ENCODE data around the gene PRICKLE3. TPM values are rescaled to one million over a fixed set of nuclear protein-coding genes. Genes with fewer than 3 reads are reported as not detected.
"Not testable (repeated sequence)": the region's sequence is repeated elsewhere in the genome, so short reads cannot be mapped to it uniquely, and the experiment has no call there.

Gene PRICKLE3
- total RNA-seq, 2 experiments from 2014 or later: 16.3 to 16.7 TPM

DNA sequence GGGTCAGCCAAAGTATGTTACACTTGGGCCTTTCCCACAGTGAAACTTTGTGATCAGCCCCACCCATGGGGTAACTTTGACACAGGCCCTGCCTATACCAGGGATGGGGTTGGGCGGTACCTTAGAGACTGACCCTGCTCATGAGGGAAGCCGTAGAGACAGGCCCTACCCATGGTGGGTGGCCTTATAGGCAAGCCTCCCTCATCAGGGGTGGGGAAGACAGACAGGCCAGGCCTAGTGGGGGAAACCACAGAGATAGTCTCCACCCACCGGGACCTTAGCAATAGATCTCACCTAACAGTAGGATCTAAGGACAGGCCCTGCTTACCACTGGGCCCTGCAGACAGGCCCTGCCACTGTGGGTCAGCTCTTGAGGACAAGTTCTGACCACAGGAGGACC is 7.6 kb downstream of the PRICKLE3 start:
- H3K36me3 Mint-ChIP-seq: peaks cover 27% of the 10 kb centered on the region
- H3K4me1 Mint-ChIP-seq: peaks cover 6% of the 10 kb centered on the region
- H3K9me3 Mint-ChIP-seq: no peaks in the 10 kb centered on the region
- H3K27ac Mint-ChIP-seq: no peak overlapping the region
- no peaks in the 10 kb centered on the region for H3K27me3 Mint-ChIP-seq
- no peak for DNase-seq
- H3K4me3 Mint-ChIP-seq: no peak overlapping the region

DNA sequence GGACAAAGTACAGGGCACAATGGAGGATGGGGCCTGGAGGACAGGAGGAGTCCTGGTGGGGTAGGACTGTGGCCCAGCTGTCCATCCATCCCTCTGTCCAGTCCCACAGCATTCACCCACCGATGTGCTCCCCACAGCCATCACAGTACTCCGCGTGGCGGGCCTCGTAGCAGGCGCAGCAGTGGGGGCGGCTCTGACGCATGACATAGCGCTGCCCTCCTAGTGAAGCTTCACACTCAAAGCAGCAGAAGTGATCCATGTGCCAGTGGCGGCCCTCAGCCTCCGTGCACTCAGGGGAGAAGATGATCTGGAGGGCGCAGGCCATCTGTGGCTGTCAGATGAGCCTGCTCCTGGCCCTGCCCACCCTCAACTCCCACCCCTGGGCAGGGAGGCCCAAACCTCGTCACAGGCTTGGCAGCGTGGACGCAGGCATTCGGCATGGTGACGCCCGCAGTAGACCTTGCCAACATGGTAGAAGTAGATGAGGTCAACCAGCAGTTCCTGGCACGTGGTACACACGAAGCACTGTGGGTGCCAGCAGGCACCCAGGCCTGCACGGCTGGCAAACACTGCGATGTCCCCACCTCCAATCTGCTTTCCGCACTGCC is 8.2 kb downstream of the PRICKLE3 start:
- Mint-ChIP-seq H3K36me3 (peaks cover 27% of the 10 kb centered on the region), H3K4me3 (peak overlapping the region; percentile 29), H3K27ac (no peak overlapping the region), H3K27me3 (no peaks in the 10 kb centered on the region), H3K4me1 (peaks cover 8% of the 10 kb centered on the region), H3K9me3 (no peaks in the 10 kb centered on the region)
- DNase-seq: no peak

DNA sequence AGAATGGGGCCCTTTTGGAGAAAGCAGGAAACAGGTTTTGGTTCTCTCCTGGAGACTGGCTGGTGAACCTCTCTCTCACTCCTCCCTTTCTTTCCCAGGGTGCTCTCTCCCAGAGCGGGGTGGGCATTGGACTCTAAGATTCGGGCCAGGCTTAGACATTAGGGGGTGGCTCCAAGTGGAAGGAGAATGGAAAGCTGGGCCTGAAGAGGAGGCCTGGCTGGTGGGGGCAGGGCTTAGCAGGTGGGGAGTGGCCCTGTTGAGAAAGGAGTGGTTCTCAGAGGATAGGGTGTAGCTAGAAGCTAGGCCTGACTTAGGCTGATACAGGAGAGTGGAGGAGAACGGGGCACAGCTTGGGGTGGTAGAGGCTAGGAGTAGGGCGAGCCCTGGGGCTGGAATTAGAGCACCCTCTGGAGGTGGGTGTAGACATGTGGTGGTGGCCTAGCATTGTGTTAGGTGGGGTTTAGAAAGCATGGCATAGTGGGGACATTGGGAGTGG is 8.8 kb downstream of the PRICKLE3 start:
- Mint-ChIP-seq H3K4me3 (peak overlapping the region; percentile 29), H3K9me3 (no peaks in the 10 kb centered on the region), H3K27ac (no peak overlapping the region), H3K4me1 (peaks cover 13% of the 10 kb centered on the region), H3K36me3 (peaks cover 27% of the 10 kb centered on the region), H3K27me3 (no peaks in the 10 kb centered on the region)
- DNase-seq: no peak

DNA sequence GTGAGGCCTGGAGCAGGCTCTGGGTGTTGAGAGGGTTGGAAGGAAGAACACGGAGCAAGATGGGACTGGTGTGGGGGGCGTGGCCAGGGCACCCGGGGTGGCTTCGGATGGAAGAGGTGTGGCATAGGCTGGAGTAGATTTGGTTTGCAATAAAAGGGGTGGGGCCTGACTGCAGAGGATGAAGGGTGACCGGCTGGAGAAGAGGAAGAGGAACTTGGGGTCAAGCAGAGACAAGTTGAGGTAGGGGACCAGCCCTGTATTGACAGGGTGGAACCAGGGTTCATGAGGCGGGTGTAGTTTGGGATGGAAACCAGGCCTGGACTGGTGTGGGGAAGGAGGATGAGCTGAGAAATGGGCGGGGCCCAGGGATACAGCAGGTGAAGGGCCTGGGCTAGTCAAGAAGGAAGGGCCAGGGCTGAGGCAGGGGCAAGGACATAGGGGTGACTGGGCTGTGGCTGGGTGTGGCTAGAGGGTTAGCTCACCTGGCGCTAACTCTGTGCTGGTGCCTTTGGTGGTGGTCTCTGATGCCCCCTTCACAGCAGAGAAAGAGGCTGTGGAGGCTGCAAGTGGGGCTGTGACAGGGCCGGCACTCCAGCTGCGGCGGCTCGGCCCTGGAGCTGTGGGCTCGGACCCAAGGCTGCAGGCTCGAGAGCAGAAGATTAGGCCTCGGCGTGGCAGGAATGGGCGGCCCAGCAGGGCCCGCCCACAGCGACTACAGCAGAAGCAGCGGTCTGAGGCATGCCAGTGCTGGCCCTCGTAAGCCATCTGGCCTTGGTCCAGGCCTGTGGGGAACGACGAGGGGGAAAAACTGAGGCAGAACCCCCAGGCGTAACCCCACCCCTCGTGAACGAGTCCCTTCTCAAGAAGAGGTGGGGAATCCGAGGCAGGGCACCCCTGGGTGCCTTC is 9.5 kb downstream of the PRICKLE3 start:
- no peaks in the 10 kb centered on the region for H3K27me3 Mint-ChIP-seq
- no peak for DNase-seq
- peaks cover 25% of the 10 kb centered on the region for H3K36me3 Mint-ChIP-seq
- peaks cover 13% of the 10 kb centered on the region for H3K4me1 Mint-ChIP-seq
- no peak overlapping the region for H3K27ac Mint-ChIP-seq
- no peaks in the 10 kb centered on the region for H3K9me3 Mint-ChIP-seq
- H3K4me3 Mint-ChIP-seq: no peak overlapping the region

DNA sequence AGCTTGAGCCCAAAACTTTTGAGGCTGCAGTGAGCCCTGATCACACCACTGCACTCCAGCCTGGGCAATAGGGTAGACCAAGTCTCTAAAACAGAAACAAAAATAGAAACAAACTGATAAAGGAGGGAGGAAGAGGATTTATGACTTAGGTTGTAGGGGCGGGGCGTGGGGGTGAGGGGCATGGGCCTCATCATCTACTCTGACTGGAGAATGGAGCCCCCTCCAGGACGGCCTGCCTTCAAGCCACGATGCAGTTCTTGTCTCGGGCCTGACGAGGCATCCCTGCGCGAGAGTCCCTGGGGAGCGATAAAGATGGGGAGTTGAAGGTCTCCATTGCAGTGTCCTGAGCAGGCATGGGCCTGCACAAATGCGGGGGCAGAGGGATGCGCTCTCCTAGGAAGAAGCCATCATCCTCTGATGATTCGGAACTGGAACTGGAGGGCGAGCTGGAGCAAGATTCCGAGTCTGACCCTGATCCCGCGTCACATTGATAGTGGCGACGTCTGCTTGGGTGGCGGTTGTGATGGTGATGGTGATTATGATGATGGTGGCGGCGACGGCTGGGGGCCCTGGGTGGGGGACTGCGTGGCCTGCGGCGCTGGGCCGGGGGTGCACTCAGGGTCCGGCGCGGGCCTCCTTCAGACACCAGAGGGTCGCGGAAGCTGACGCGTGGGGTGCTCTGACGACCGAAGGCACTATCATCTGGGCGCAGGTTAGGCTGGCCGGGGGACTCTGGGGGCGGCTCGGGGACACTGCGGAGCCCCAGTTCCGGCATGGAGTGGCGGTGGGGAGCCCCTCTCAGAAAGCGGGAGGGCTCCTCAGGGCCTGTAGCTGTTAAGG is 10.5 kb downstream of the PRICKLE3 start:
- no peak overlapping the region for H3K27ac Mint-ChIP-seq
- H3K4me3 Mint-ChIP-seq: no peak overlapping the region
- peaks cover 23% of the 10 kb centered on the region for H3K36me3 Mint-ChIP-seq
- H3K9me3 Mint-ChIP-seq: no peaks in the 10 kb centered on the region
- no peak for DNase-seq
- H3K4me1 Mint-ChIP-seq: peaks cover 13% of the 10 kb centered on the region
- H3K27me3 Mint-ChIP-seq: no peaks in the 10 kb centered on the region

DNA sequence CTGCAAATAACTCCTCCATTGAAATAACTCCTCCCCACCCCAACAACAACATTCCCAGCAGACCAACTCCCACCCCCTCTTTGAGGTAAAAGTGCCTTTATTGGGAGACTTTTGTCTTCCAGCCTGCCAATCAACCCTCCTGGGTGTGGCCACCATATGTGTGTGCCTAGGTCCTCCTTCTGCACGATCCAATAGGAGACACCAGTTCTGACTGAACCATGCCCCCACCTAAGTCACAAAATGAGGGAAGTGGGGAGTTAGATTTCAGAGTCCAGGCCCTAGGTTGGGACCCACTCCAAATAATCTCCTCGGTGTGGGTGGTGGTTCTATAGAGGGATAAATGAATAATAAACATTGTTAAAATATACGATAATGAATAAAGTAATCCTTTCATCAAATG is 11.4 kb downstream of the PRICKLE3 start:
- no peak overlapping the region for H3K4me3 Mint-ChIP-seq
- peaks cover 13% of the 10 kb centered on the region for H3K4me1 Mint-ChIP-seq
- H3K27me3 Mint-ChIP-seq: no peaks in the 10 kb centered on the region
- peaks cover 19% of the 10 kb centered on the region for H3K36me3 Mint-ChIP-seq
- H3K9me3 Mint-ChIP-seq: no peaks in the 10 kb centered on the region
- H3K27ac Mint-ChIP-seq: no peak overlapping the region
- DNase-seq: no peak

DNA sequence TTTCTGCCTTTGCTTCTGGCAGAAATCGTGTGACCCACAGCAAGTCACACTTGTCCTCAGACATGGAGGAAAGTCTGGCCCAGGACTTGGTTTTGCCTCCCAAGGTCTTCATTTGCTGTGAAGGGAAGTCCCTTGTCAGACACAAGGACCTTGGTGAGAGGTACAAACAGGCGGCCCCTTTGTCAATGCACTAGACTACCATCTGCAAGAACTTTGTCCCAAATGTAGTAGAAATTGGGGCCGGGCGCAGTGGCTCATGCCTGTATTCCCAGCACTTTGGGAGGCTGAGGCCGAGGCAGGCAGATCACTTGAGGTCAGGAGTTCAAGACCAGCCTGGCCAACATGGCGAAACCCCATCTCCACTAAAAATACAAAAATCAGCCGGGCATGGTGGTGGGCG is 12.6 kb downstream of the PRICKLE3 start:
- Mint-ChIP-seq H3K4me3 (peak overlapping the region; percentile 82), H3K36me3 (peaks cover 19% of the 10 kb centered on the region), H3K4me1 (peaks cover 17% of the 10 kb centered on the region)
- not testable (repeated sequence) for H3K27me3 Mint-ChIP-seq, DNase-seq, H3K9me3 Mint-ChIP-seq, H3K27ac Mint-ChIP-seq

DNA sequence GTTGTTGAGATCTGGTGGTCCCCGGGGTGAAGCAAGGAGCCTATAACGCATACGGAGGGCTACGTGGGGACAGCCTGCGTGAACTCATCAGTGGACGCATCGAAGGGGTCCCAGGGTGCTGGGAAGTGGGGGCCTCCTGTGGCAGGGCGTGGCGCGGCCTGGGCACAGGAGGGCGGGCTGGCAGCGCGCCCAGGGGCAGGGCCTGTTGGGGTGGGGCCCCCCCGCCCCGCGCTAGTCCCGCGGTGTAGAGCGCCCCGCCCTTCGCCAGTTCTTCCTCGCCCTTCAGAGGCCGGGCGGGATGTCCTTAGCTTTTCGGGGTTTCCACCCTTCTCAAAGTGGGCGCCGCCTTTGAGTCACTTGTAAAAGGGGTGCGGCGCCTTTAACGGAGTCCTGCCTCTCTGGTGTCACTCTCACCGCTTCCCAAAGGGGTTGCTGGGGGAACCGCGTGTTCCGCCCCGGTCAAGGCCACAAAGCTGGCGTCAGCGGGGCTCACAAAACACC is 13.8 kb downstream of the PRICKLE3 start:
- DNase-seq: peak; percentile 76
- peak overlapping the region; percentile 87 for H3K27ac Mint-ChIP-seq
- H3K4me1 Mint-ChIP-seq: peaks cover 21% of the 10 kb centered on the region
- H3K36me3 Mint-ChIP-seq: peaks cover 16% of the 10 kb centered on the region
- no peaks in the 10 kb centered on the region for H3K9me3 Mint-ChIP-seq
- no peaks in the 10 kb centered on the region for H3K27me3 Mint-ChIP-seq
- H3K4me3 Mint-ChIP-seq: peak overlapping the region; percentile 82

DNA sequence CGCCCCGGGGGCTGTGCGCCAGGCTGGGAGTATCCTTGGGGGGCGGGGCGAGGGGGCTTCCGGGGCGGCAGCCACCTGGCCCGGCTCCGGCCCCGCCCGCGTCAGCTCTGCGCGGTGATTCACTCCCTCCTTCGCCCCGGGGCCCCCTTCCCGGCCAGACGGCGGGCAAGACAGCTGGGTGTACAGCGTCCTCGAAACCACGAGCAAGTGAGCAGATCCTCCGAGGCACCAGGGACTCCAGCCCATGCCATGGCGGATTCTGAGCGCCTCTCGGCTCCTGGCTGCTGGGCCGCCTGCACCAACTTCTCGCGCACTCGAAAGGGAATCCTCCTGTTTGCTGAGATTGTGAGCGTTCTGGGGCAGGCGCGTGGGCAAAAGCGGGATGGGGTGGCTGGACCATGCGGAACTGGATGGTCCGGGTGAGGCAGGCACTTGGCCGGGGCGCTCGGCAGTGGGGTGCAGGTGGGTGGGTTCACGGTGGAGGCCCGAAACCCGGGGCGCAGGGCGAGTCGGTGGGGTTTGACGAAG is 14.4 kb downstream of the PRICKLE3 start, which contains the start of gene PLP2:
PLP2 (plus strand) TSS at position 147 of the 528 bp plus-strand sequence; CDS start at position 250, 103 bp downstream.
- Mint-ChIP-seq H3K27me3 (no peaks in the 10 kb centered on the region), H3K4me1 (peaks cover 22% of the 10 kb centered on the region), H3K9me3 (no peaks in the 10 kb centered on the region), H3K27ac (peak within 1 kb of the TSS; percentile 87), H3K4me3 (peak within 1 kb of the TSS; percentile 82), H3K36me3 (peaks cover 16% of the 10 kb centered on the region)
- DNase-seq: peak; percentile 70

DNA sequence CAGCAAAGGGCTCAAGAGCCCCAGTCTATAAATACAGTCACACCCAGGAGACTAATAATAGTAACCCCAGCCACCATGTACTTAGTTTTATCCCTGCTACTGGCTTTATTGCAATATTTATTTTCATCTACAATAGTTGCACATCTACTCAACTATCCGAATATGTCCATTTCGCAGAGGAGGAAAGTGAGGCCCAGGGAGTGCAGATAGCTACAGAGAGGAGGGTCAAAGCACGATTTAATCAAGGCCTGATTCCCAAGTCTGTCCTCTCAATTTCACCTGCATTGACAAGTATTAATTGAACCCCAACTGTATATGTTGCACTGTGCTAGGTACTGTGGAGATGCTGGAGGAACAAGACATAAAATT is 18.4 kb downstream of the PRICKLE3 start:
- H3K9me3 Mint-ChIP-seq: no peaks in the 10 kb centered on the region
- no peaks in the 10 kb centered on the region for H3K27me3 Mint-ChIP-seq
- DNase-seq: no peak
- H3K27ac Mint-ChIP-seq: peak overlapping the region; percentile 92
- no peaks in the 10 kb centered on the region for H3K36me3 Mint-ChIP-seq
- H3K4me1 Mint-ChIP-seq: peaks cover 33% of the 10 kb centered on the region
- peak overlapping the region; percentile 80 for H3K4me3 Mint-ChIP-seq

DNA sequence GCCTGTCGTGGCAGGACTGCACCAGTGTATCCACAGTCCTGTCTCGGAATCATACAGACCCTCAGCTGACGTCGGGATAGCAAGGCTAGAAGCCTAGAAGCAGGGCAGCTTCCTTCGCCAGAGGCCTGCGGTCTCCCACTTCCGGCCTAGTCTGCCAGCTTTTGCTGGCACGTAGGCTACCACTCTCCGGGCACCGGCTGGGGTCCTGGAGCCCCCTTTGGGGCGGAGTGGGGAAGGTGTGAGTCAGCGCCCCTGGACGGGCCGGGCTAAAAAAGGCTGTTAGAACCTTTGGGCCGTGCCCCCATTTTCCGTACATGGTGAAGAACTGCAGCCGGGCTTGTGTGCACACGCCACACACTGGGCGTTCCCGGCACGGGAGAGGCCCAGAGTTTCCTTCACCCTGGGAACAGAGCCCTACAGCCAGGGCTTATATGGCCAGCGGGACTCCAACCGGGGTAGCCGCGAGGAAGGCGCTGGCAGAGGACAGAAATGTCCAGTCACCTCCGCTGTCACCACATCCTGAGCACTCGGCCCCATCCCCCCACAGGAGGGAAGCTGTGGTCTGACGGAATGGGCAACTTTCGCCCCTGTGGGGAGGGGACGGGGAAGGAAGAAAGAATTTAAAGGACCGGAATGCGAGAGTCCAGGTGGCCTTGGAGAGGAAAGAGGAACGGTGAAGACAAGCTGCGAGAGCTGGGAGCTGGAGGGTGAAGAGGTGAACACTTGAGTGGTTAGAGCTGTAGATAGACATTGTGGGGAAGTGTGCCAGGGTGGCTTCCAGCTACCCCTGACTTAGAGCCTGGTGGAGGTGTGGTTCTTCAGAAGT is 19.0 kb downstream of the PRICKLE3 start:
- Mint-ChIP-seq H3K27ac (peak overlapping the region; percentile 92), H3K4me3 (peak overlapping the region; percentile 80), H3K4me1 (peaks cover 31% of the 10 kb centered on the region), H3K36me3 (no peaks in the 10 kb centered on the region), H3K27me3 (no peaks in the 10 kb centered on the region), H3K9me3 (no peaks in the 10 kb centered on the region)
- peak; percentile 73 for DNase-seq

DNA sequence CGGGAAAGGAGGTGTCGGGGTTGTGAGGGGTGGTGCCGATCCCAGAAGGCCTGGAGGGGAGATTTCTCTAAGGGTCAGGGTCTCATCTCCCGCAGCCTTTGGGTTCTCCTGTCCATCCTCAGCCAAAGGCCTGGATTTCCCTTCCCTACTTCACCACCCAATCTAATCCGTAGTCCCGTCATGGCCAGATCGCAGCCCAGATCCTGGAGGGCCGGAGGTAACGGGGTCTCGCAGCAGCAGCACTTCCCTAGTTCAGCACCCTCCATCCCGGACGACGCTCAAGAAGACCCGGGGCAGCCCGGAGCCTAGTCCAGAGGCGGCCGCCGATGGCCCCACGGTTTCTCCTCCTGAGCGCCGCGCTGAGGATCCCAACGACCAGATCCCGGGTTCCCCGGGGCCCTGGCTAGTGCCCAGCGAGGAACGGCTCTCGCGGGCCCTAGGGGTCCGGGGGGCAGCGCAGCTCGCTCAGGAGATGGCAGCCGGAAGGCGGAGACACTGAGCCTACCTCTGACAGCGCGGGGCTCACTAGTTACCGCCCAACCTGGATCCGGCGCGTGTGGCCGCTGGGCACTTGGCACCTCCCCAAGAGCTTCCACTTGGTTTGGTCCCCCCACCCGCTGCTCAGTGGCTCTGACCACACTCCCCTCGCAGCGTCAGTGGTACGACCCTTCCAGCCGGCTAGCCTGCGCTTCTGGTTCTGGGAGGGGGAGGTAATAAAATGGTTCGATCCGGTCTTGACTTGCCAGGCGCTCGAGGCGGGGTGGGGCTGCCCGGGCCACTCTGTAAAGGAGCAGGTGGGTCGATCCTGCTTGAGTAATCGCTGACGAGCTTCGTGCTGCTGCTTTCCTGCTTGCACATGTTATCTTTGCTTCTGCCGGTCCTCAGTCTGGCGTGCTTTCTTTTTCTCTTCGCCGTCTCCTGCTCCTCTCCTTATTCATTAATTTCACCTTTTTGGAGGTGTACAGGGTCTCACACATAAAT is 20.0 kb downstream of the PRICKLE3 start:
- Mint-ChIP-seq H3K4me1 (peaks cover 31% of the 10 kb centered on the region), H3K4me3 (peak overlapping the region; percentile 80), H3K9me3 (no peaks in the 10 kb centered on the region), H3K36me3 (no peaks in the 10 kb centered on the region), H3K27ac (peak overlapping the region; percentile 92), H3K27me3 (no peaks in the 10 kb centered on the region)
- peak; percentile 77 for DNase-seq
